ENCODE results near the gene EPN3.

EPN3 gene

DNA sequence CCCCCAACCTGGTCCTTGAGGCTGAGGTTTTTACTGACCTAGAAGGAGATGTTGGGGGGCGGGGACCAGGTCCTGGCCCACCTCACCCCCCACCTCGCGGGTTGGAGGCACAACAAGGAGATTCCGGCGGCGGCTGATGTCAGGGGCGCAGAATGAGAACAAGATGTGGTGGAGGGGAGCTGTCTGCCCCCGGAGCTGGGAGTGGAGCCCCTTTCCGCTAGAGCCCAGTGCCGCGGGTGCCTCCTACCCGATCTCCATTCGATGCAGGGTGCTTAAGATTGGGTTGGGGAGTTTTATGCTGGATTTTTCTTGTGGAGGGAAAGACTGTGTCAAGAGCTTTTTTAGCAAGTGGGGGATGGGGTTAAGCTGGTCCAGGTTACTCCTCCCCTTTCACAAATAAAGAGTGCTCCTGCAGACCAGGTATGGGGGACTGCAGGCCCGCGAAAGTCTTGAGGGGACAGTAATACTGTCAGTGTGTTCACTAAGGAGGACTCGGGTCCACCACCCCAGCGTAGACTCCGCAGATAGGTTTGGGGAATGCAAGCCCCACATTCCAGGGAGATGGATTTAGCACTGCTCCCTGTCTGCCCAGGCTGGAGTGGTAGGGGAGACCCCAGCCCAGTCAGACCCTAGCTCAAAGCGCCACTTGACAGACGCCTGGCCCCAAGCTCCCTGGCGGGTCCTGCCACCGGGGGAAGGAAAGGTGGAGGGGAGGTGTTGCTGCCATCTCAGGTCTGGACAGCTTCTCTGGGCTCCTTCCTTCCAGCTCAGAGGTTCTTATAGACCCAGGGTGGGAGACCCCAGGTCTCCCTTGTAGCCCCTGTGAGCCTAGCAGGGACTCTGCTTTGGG is 29.9 kb downstream of the EPN3 start:
- intact Hi-C loops (cut with DNase I): no loop called here
- DNase-seq: no peak

- intact Hi-C loops (cut with DNase I): no loop called here
- DNase-seq: peak in 3 of 10 donors; percentile 54 to 89 (median 55)
Observed at GRCh38 chr17:50563092-50563511, 30.6 kb downstream of the EPN3 start.

- intact Hi-C loops (cut with DNase I): no loop called here
Observed at GRCh38 chr17:50564916-50565315, 32.4 kb downstream of the EPN3 start.

DNA sequence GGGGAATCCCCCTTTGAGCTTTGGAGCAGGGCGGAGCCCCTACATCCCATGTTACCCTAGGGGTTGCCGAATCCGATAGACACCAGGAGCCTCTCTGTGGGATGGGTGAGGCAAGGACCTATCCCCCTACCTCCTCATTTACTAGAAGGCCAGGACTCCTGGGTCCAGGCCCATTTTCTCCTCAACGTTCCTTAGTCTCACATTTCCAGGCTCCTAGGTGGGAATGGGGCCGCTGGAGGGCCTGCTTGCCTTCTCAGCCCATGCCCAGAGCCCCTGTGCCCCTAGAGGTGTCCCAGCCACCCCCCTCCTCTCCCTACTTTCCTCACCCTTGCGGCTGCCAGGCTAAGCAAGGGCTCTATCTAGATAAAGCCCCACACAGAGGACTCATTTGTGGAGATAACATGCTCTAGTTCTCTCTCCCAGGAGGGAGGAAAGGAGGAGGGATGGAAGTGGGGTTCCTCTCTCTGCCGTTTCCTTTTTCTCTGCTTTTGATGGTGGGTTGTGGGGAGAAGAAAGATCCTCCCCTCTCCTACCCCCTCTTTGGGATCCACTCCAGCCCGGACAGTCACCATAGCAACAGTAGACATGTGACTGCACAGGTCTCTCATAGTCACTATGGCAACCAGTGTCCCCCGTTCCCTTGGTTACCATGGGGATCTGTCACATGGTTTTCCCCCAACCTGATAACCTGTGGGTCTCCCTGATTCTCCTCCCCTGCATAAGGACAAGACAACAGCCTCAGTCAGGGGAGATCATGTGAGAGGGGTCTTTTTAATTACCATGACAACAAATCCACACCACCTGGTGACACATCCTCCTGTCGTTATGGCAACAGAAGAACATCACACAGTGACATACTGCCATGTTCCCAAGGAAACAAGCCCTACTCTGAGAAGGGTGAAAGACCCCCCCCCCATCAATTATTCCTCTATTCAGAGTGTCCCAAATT is 33.1 kb downstream of the EPN3 start:
- peak in 9 of 10 donors; percentile 39 to 96 (median 84) for DNase-seq
- intact Hi-C loops (cut with DNase I): no loop called here

More at GRCh38 chr17:50564916-50565315, 32.4 kb downstream of the EPN3 start:
- DNase-seq: peak in 7 of 10 donors; percentile 58 to 94 (median 72)

GRCh38 chr17:50566886-50567285 is 34.4 kb downstream of the EPN3 start:
- intact Hi-C loops (cut with DNase I): no loop called here
- no peak for DNase-seq

DNA sequence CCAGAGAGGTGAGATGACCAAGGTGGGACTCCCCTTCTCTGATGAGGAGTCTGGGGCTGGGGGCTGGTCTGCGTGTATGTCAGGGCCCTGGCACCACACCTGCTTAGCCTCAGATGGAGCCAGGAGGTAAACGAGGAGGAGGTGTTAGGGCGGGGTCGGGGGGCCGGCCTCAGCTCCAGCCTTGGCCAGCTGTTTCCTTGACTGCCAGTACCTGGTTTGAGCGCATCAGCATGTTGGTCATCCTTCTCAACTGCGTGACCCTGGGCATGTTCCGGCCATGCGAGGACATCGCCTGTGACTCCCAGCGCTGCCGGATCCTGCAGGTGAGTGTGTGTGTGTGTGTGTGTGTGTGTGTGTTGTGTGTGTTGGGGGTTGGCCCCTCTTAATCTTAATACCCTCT is 36.1 kb downstream of the EPN3 start:
- intact Hi-C loops (cut with DNase I): no loop called here
- DNase-seq: peak in 1 of 10 donors; percentile 65

- intact Hi-C loops (cut with DNase I): no loop called here
Observed at GRCh38 chr17:50569592-50569991, 37.1 kb downstream of the EPN3 start.

DNA sequence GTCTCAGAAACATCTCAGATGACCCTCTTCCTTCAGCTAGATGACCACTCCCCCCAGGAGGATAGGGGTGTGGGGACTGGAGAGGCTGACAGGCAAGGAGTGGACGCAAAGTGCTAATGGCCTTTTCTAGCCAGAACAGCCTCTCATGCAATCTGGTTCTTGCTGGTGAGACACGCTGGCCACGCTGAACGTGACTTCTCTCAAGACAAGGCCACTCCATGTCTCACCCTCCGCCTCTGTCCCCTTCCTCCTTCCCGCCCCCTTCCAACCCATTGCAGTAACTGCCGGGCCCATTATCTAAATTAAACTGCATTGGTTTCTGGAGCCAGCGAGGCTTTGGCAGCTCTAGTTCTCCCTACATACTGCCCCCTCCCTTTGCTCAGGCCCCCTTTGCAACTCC is 37.5 kb downstream of the EPN3 start:
- DNase-seq: no peak
- intact Hi-C loops (cut with DNase I): no loop called here

More at GRCh38 chr17:50569592-50569991, 37.1 kb downstream of the EPN3 start:
- no peak for DNase-seq

- no peak for DNase-seq
- intact Hi-C loops (cut with DNase I): no loop called here
Observed at GRCh38 chr17:50570528-50570927, 38.0 kb downstream of the EPN3 start.

DNA sequence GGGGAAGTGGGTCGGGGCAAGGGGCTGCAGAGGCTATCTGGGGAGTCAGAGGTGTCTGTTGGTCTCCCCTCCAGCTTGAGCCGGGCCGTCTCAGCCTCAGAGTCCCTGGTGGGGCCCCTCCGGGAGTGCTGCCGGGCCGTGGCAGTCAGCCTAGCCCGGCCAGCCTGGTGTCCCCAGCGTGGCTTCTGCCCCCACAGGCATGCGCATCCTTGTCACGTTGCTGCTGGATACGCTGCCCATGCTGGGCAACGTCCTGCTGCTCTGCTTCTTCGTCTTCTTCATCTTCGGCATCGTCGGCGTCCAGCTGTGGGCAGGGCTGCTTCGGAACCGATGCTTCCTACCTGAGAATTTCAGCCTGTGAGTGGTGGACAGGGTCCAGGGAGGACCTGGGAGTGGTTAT is 39.1 kb downstream of the EPN3 start:
- intact Hi-C loops (cut with DNase I): no loop called here
- no peak for DNase-seq

DNA sequence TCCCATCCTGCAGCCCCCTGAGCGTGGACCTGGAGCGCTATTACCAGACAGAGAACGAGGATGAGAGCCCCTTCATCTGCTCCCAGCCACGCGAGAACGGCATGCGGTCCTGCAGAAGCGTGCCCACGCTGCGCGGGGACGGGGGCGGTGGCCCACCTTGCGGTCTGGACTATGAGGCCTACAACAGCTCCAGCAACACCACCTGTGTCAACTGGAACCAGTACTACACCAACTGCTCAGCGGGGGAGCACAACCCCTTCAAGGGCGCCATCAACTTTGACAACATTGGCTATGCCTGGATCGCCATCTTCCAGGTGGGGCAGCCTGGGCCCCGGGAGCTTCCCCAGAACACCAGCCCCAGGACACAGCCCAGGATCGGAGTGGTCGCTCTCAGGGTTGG is 40.0 kb downstream of the EPN3 start:
- intact Hi-C loops (cut with DNase I): no loop called here
- DNase-seq: no peak

GRCh38 chr17:50573866-50574611 is 41.5 kb downstream of the EPN3 start:
- intact Hi-C loops (cut with DNase I): no loop called here
- DNase-seq: peak in 1 of 10 donors; percentile 82

DNA sequence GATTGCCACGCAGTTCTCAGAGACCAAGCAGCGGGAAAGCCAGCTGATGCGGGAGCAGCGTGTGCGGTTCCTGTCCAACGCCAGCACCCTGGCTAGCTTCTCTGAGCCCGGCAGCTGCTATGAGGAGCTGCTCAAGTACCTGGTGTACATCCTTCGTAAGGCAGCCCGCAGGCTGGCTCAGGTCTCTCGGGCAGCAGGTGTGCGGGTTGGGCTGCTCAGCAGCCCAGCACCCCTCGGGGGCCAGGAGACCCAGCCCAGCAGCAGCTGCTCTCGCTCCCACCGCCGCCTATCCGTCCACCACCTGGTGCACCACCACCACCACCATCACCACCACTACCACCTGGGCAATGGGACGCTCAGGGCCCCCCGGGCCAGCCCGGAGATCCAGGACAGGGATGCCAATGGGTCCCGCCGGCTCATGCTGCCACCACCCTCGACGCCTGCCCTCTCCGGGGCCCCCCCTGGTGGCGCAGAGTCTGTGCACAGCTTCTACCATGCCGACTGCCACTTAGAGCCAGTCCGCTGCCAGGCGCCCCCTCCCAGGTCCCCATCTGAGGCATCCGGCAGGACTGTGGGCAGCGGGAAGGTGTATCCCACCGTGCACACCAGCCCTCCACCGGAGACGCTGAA is 43.2 kb downstream of the EPN3 start:
- no peak for DNase-seq
- intact Hi-C loops (cut with DNase I): no loop called here

DNA sequence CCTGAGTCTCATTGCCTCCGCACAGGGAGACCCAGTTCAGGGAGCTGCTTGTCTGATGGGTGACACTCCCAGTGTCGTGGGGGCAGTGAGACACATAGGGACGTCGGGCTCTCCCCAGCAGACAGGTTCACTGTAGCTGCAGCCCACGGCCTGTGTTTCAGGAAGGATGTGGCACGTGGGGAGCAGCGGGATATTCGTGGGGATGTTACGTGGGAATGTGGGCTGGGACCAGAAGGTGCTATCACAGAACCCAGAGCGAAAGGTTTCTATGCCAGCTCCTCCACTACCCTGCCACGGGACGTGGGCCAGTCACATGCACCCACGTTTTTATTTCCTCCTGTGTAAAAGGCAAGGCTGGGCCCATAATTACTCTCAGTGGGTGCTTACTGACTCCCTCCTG is 44.3 kb downstream of the EPN3 start:
- intact Hi-C loops (cut with DNase I): no loop called here
- peak in 6 of 10 donors; percentile 24 to 90 (median 51) for DNase-seq

GRCh38 chr17:50577451-50577954 is 45.0 kb downstream of the EPN3 start:
- DNase-seq: no peak
- intact Hi-C loops (cut with DNase I): no loop called here

DNA sequence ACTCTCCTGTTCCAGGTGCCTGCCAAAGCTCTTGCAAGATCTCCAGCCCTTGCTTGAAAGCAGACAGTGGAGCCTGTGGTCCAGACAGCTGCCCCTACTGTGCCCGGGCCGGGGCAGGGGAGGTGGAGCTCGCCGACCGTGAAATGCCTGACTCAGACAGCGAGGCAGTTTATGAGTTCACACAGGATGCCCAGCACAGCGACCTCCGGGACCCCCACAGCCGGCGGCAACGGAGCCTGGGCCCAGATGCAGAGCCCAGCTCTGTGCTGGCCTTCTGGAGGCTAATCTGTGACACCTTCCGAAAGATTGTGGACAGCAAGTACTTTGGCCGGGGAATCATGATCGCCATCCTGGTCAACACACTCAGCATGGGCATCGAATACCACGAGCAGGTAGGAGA is 45.6 kb downstream of the EPN3 start:
- intact Hi-C loops (cut with DNase I): no loop called here
- DNase-seq: no peak

DNA sequence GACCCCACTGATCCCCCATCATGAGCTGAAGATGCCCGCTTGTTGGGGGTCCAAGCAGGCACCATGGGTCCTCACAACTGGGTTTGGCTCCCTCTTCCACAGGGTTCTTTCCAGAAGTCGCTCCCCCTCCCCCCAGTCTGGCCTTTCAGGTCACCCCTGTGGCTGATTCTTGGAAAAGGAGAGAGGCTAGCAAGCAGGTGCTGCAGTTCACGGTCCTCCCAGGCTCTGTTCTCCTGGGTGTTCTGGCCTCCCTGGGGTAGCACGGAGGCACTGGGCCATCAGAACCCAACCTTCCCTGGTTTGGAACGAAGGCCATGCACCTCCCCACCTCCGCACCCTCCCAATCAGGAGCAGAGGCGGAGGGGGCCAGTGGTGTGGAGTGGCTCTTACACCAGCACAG is 46.9 kb downstream of the EPN3 start:
- DNase-seq: no peak

DNA sequence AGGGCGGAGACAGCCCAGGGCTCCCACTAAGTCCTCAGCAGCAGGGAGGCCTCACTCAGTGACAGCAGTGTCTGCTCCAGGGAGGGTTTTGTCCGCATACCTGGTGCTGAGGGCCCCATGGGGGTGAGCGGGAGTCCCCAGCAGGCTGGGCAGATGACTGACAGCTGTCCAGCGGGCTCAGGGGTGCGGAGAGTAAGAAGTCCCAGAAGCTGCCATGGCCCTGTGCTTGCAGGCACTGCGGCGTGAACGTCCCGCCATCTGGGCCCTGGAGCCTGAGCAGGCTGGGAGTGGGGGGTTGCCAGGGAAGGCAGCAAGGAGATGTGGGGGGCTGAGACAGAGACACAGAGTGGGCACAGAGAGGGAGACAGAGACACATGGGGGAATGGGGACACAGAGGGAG is 48.1 kb downstream of the EPN3 start:
- intact Hi-C loops (cut with DNase I): no loop called here
- no peak for DNase-seq

More for the DNA sequence above, 46.9 kb downstream of the EPN3 start:
- intact Hi-C loops (cut with DNase I): no loop called here

DNA sequence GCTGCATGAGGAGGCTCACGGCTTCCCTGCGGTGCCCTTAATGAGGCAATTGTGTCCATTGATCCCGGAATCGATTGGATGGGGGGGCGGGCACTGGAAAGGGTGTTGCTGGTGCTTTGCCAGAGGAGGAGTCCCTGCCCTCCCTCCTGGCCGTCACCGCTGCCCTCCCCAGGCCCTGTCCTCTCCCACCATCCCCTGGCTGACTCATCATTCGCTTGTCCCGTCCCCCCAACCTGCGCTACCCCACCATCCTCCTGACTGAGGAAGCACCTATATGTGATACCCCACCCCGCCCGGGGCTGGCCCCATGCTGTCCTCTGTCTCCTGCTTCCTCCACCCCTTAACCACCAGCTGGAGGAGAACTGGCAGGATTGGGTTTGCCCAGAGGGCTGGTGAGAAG is 48.8 kb downstream of the EPN3 start:
- no peak for DNase-seq
- intact Hi-C loops (cut with DNase I): no loop called here

GRCh38 chr17:50582741-50583140 is 50.2 kb downstream of the EPN3 start:
- no peak for DNase-seq
- intact Hi-C loops (cut with DNase I): no loop called here

Data from posterior cingulate gyrus (tissue), 11 donors.